H1 (cell line): ENCODE measurements around the gene NAA50. TPM values are rescaled to one million over a fixed set of nuclear protein-coding genes. Genes with fewer than 3 reads are reported as not detected.

Experiments
- CTCF ChIA-PET: fragments of 300-600 bp; sonication (Branson Sonifier 250); formaldehyde crosslinking; loops from one replicate; lab custom pipeline; 2021; ENCODE audit not compliant: partially characterized antibody; lab: Charles Lee
- POLR2A ChIA-PET: fragments of 300-600 bp; sonication (Branson Sonifier 250); formaldehyde crosslinking; loops from one replicate; lab custom pipeline; 2021; ENCODE audit warnings: inconsistent platforms; ENCODE audit not compliant: partially characterized antibody; lab: Charles Lee
- DNase-seq, 2 experiments: peaks; one replicate each; pipeline versions ENCODE4 v3.0.0 to v3.0.0-alpha.2; 2010 to 2022; ENCODE audit warnings: low spot score in 2 of 2, low read depth in 1 of 2, mixed read lengths in 1 of 2
- FAIRE-seq: peaks from 2 replicates; lab custom pipeline; 2011; peaks lifted over from hg19 to GRCh38; lab: Jason Lieb, UNC
- H2AFZ ChIP-seq: 2 replicates; pipeline ENCODE4 v1.8.1; 2012; ENCODE audit warnings: low read length, inconsistent platforms
- H2AK5ac ChIP-seq: 2 replicates; pipeline ENCODE4 v1.6.1; 2013; ENCODE audit warnings: low read depth, low read length
- H2BK120ac ChIP-seq: replicated peaks from 2 replicates; pipeline ENCODE3; 2013; ENCODE audit warnings: low read depth, low read length, inconsistent platforms
- H2BK12ac ChIP-seq: 2 replicates; pipeline ENCODE4 v1.6.1; 2013; ENCODE audit warnings: low read depth, low read length
- H2BK15ac ChIP-seq: 2 replicates; pipeline ENCODE4 v1.6.1; 2013; ENCODE audit warnings: low read length
- H2BK20ac ChIP-seq: 2 replicates; pipeline ENCODE4 v1.6.1; 2013; ENCODE audit warnings: low read length
- H2BK5ac ChIP-seq: 2 replicates; pipeline ENCODE4 v1.6.1; 2013; ENCODE audit warnings: low read depth, low read length
- H3K14ac ChIP-seq: 2 replicates; pipeline ENCODE4 v1.6.1; 2013; ENCODE audit warnings: inconsistent platforms; ENCODE audit not compliant: insufficient read length
- H3K18ac ChIP-seq: 2 replicates; pipeline ENCODE4 v1.6.1; 2013; ENCODE audit warnings: low read length; ENCODE audit errors: extremely low read depth
- H3K23ac ChIP-seq: 2 replicates; pipeline ENCODE4 v1.6.1; 2013; ENCODE audit warnings: inconsistent platforms; ENCODE audit not compliant: insufficient read length
- H3K23me2 ChIP-seq: 2 replicates; pipeline ENCODE4 v1.6.1; 2013; ENCODE audit warnings: low read depth, low read length
- H3K27ac ChIP-seq: 2 replicates; pipeline ENCODE4 v1.6.1; 2011; ENCODE audit warnings: low read depth, low read length, inconsistent platforms
- H3K27me3 ChIP-seq, 4 experiments: replicated peaks in 1 of 4; 1 replicate in 1 of 4; 2 replicates in 3 of 4; pipeline versions ENCODE4 v1.6.1 to v1.8.1; 2011 to 2013; ENCODE audit warnings: low read length in 3 of 4, mild to moderate bottlenecking in 3 of 4, inconsistent platforms in 2 of 4, mixed read lengths in 2 of 4, moderate library complexity in 1 of 4; ENCODE audit not compliant: control insufficient read depth in 3 of 4, insufficient read depth in 3 of 4; ENCODE audit errors: extremely low read depth in 1 of 4
- H3K36me3 ChIP-seq, 4 experiments: 2 replicates each; pipeline versions ENCODE4 v1.6.1 to v1.8.1; 2011 to 2013; ENCODE audit warnings: mild to moderate bottlenecking in 4 of 4, low read length in 3 of 4, moderate library complexity in 2 of 4, control low read depth in 1 of 4, inconsistent platforms in 1 of 4; ENCODE audit not compliant: insufficient read depth in 4 of 4, control insufficient read depth in 2 of 4
- H3K4ac ChIP-seq: replicated peaks from 2 replicates; pipeline ENCODE3; 2013; ENCODE audit warnings: low read length, low read depth, mixed read lengths, inconsistent platforms; ENCODE audit not compliant: insufficient read length
- H3K4me1 ChIP-seq, 4 experiments: replicated peaks in 1 of 4; 1 replicate in 1 of 4; 2 replicates in 3 of 4; pipeline versions ENCODE4 v1.6.1 to v1.8.1; 2011 to 2013; ENCODE audit warnings: low read length in 3 of 4, inconsistent platforms in 2 of 4, mixed read lengths in 1 of 4; ENCODE audit not compliant: insufficient read depth in 4 of 4, control insufficient read depth in 3 of 4
- H3K4me2 ChIP-seq, 2 experiments: 2 replicates each; pipeline versions ENCODE4 v1.6.1 to v1.8.1; 2011 to 2013; ENCODE audit warnings: low read depth in 2 of 2, low read length in 2 of 2, control low read depth in 1 of 2, inconsistent platforms in 1 of 2, mild to moderate bottlenecking in 1 of 2; ENCODE audit not compliant: insufficient read depth in 1 of 2
- H3K4me3 ChIP-seq, 4 experiments: fragments of 200-600, 300-600 bp in 1 of 4; sonication (generic), shearing (Covaris generic), sonication (Bioruptor Twin) in 1 of 4; 2 replicates each; pipeline versions ENCODE4 v1.5.1 to v1.8.1; 2011 to 2016; ENCODE audit warnings: low read length in 4 of 4, low read depth in 3 of 4, control low read depth in 2 of 4, inconsistent platforms in 2 of 4, mild to moderate bottlenecking in 2 of 4, mixed read lengths in 1 of 4, moderate library complexity in 1 of 4; ENCODE audit not compliant: insufficient read depth in 2 of 4; ENCODE audit errors: extremely low read depth in 1 of 4
- H3K56ac ChIP-seq: replicated peaks from 2 replicates; pipeline ENCODE3; 2013; ENCODE audit warnings: low read depth, mild to moderate bottlenecking, mixed read lengths, low read length, inconsistent platforms; ENCODE audit not compliant: insufficient read length
- H3K79me1 ChIP-seq: 2 replicates; pipeline ENCODE4 v1.6.1; 2013; ENCODE audit warnings: low read depth, low read length, control low read depth
- H3K79me2 ChIP-seq, 2 experiments: 2 replicates each; pipeline versions ENCODE4 v1.6.1 to v1.8.1; 2012 to 2013; ENCODE audit warnings: low read length in 2 of 2, mild to moderate bottlenecking in 2 of 2, inconsistent platforms in 1 of 2; ENCODE audit not compliant: insufficient read depth in 2 of 2, control insufficient read depth in 1 of 2
- H3K9ac ChIP-seq, 4 experiments: replicated peaks in 1 of 4; 1 replicate in 1 of 4; 2 replicates in 3 of 4; pipeline versions ENCODE4 v1.6.1 to v1.8.1; 2011 to 2013; ENCODE audit warnings: low read depth in 3 of 4, low read length in 3 of 4, control low read depth in 2 of 4, mild to moderate bottlenecking in 2 of 4, moderate library complexity in 2 of 4, inconsistent platforms in 1 of 4; ENCODE audit errors: extremely low read depth in 1 of 4
- H3K9me3 ChIP-seq, 2 experiments: 2 replicates each; pipeline versions ENCODE4 v1.6.1 to v1.8.1; 2012 to 2013; ENCODE audit warnings: mild to moderate bottlenecking in 2 of 2, moderate library complexity in 2 of 2, control low read depth in 1 of 2, inconsistent platforms in 1 of 2, low read depth in 1 of 2, low read length in 1 of 2, mixed read lengths in 1 of 2; ENCODE audit not compliant: insufficient read depth in 2 of 2
- H4K20me1 ChIP-seq, 2 experiments: replicated peaks in 1 of 2; 2 replicates each; pipeline versions ENCODE3 to v1.8.1; 2011 to 2013; ENCODE audit warnings: inconsistent platforms in 2 of 2, low read length in 2 of 2, mild to moderate bottlenecking in 1 of 2; ENCODE audit not compliant: insufficient read depth in 2 of 2, control insufficient read depth in 1 of 2
- H4K5ac ChIP-seq: 2 replicates; pipeline ENCODE4 v1.6.1; 2013; ENCODE audit warnings: low read length, low read depth, mixed read lengths, inconsistent platforms; ENCODE audit not compliant: insufficient read length
- H4K8ac ChIP-seq: 2 replicates; pipeline ENCODE4 v1.8.0; 2013; ENCODE audit warnings: mild to moderate bottlenecking, moderate library complexity, low read length, inconsistent platforms; ENCODE audit not compliant: insufficient read depth; ENCODE audit errors: extremely low read depth
- H4K91ac ChIP-seq: replicated peaks from 2 replicates; pipeline ENCODE3; 2013; ENCODE audit warnings: low read length, mixed read lengths, inconsistent platforms; ENCODE audit not compliant: insufficient read length
- ATF3 ChIP-seq: IDR thresholded peaks from 2 replicates; pipeline ENCODE4 v1.6.1; 2011; ENCODE audit warnings: low read depth, mild to moderate bottlenecking, low read length; ENCODE audit not compliant: insufficient read depth
- CTBP2 ChIP-seq: IDR thresholded peaks from 2 replicates; pipeline ENCODE4 v1.7.0; 2011; ENCODE audit warnings: borderline replicate concordance, mild to moderate bottlenecking, moderate library complexity, mixed read lengths, low read length; ENCODE audit not compliant: insufficient read depth, insufficient read length
- RFX5 ChIP-seq: IDR thresholded peaks from 2 replicates; pipeline ENCODE4 v1.6.1; 2011; ENCODE audit warnings: low read depth, low read length, improper control_type of control experiment, borderline replicate concordance
- SRF ChIP-seq: IDR thresholded peaks from 2 replicates; pipeline ENCODE4 v1.6.1; 2011; ENCODE audit warnings: mild to moderate bottlenecking, low read depth, low read length, moderate library complexity
- WGBS, 2 experiments: shearing (Covaris generic) in 1 of 2; methylation state at CpG; one replicate each; pipeline versions ENCODE4 v1.1.6 to v1.1.7; 2013 to 2015; ENCODE audit warnings: low lambda C conversion rate in 2 of 2, mixed read lengths in 2 of 2, inconsistent platforms in 1 of 2, low coverage in 1 of 2, missing lambda C conversion rate in 1 of 2; ENCODE audit not compliant: insufficient replicate concordance in 2 of 2, insufficient coverage in 1 of 2, insufficient read length in 1 of 2; ENCODE audit errors: extremely low coverage in 1 of 2, missing lambda C conversion rate in 1 of 2; 5-methylcytosine and 5-hydroxymethylcytosine counted together
- polyA plus RNA-seq, 7 experiments: library from polyadenylated mRNA; depleted of rRNA in 3 of 7; stranded (reverse) in 5 of 7; unstranded in 2 of 7; fragments of >200 nt in 5 of 7; fragments of 200-250 nt in 2 of 7; gene quantifications; 1 replicate in 5 of 7; 2 replicates in 1 of 7; 4 replicates in 1 of 7; pipeline versions ENCODE4 v1.2.1 to v1.2.3, GENCODE V29; 2011 to 2013; ENCODE audit warnings: missing spikeins in 2 of 7, mixed read lengths in 2 of 7
- total RNA-seq: library from RNA; stranded (reverse); fragmentation: NEBNext Ultra II Directional; extraction: Animal tissue kit (Norgen Biotek cat#: 25700); gene quantifications from 2 replicates; pipeline ENCODE4 v1.2.1, GENCODE V29; 2021

NAA50 gene
- total and polyA plus RNA-seq, 2 of the 8 experiments (the other 6 are each of a cell fraction or from before 2014, with no cell fraction given): 46.6 to 231 TPM

GRCh38 chr3:113678773-113679172, 67.3 kb downstream of the NAA50 start:
- WGBS, 2 experiments: 97% methylated on average over 4 of the region's 4 CpGs; no CpG with 5 or more reads in 1 of the 2 experiments
- Histone ChIP-seq H3K27ac (no peak overlapping the region), H4K91ac (no peak overlapping the region), H2AK5ac (no peak overlapping the region), H3K9me3 (no peaks in the 10 kb centered on the region), H3K36me3 (peaks cover 0 to 5% (median 1%) of the 10 kb centered on the region in 4 experiments; a peak in 3 of 8 replicates), H3K4me2 (no peak overlapping the region), H4K20me1 (no peaks in the 10 kb centered on the region), H3K23me2 (no peaks in the 10 kb centered on the region), H4K5ac (no peak overlapping the region), H3K4ac (no peak overlapping the region), H3K23ac (no peak overlapping the region), H3K4me3 (no peak overlapping the region), H2BK120ac (no peak overlapping the region), H3K79me2 (peaks cover 0 to 2% of the 10 kb centered on the region in 2 experiments; a peak in 1 of 4 replicates), H2BK20ac (no peak overlapping the region), H2BK15ac (no peak overlapping the region), H3K79me1 (no peaks in the 10 kb centered on the region), H3K27me3 (no peaks in the 10 kb centered on the region), H2BK5ac (no peak overlapping the region), H3K9ac (no peak overlapping the region), H3K14ac (no peak overlapping the region), H3K4me1 (peaks cover 0 to 4% (median 4%) of the 10 kb centered on the region in 4 experiments; a peak in 2 of 7 replicates), H4K8ac (no peak overlapping the region), H2AFZ (no peak overlapping the region), H2BK12ac (no peak overlapping the region), H3K18ac (no peak overlapping the region), H3K56ac (no peak overlapping the region)
- POLR2A ChIA-PET: interaction anchor here (0.7 kb wide), 1 partner anchor 209 kb away, joined by 3 read pairs; no protein-coding TSS in a partner anchor
- FAIRE-seq (no peak), DNase-seq (peak in 1 of 2 experiments; percentile 19)
- TF ChIP-seq CTBP2 (no peak), SRF (no peak), ATF3 (no peak), RFX5 (no peak)
- CTCF ChIA-PET: interaction anchor here (0.7 kb wide), 1 partner anchor 48 kb away, joined by 3 read pairs; no protein-coding TSS in a partner anchor
